NB4 (cell line): ENCODE measurements around the gene CIB4.
"Not testable (repeated sequence)": the region's sequence is repeated elsewhere in the genome, so short reads cannot be mapped to it uniquely, and the experiment has no call there.

Source experiments
- DNase-seq: peaks from one replicate; pipeline ENCODE4 v3.0.0; 2010; ENCODE audit warnings: low read depth
- H3K4me3 ChIP-seq: one replicate; pipeline ENCODE4 v1.5.1; 2011; ENCODE audit warnings: mild to moderate bottlenecking, low read depth, low read length, moderate library complexity
- CTCF ChIP-seq: IDR thresholded peaks from one replicate; pipeline ENCODE4 v1.5.1; 2012; ENCODE audit warnings: low read depth, low read length
- MAX ChIP-seq: IDR thresholded peaks from 2 replicates; pipeline ENCODE4 v1.6.1; 2011; ENCODE audit warnings: low read depth, low read length
- MYC ChIP-seq: IDR thresholded peaks from 2 replicates; pipeline ENCODE4 v1.6.1; 2011; ENCODE audit warnings: low read depth, low read length
- POLR2A ChIP-seq: IDR thresholded peaks from 2 replicates; pipeline ENCODE4 v1.6.1; 2011; ENCODE audit warnings: mild to moderate bottlenecking; ENCODE audit not compliant: insufficient read length; ENCODE audit errors: extremely low read depth

The CIB4 gene

GRCh38 chr2:26660363-26660962 is 19.3 kb upstream of the CIB4 start:
- TF ChIP-seq MYC: no peak
- TF ChIP-seq POLR2A: no peak
- TF ChIP-seq MAX: no peak
- no peak for TF ChIP-seq CTCF
- no peak overlapping the region for H3K4me3 ChIP-seq
- no peak for DNase-seq

- no peak overlapping the region for H3K4me3 ChIP-seq
- TF ChIP-seq CTCF (no peak), POLR2A (no peak), MYC (no peak), MAX (no peak)
- no peak for DNase-seq
These were observed 17.7 kb upstream of the CIB4 start for GRCh38 chr2:26658691-26659346.

- DNase-seq: no peak
- TF ChIP-seq MYC (no peak), MAX (no peak), POLR2A (no peak), CTCF (no peak)
- H3K4me3 ChIP-seq: no peak overlapping the region
These were observed 16.1 kb upstream of the CIB4 start for GRCh38 chr2:26657265-26657664.

- TF ChIP-seq CTCF (no peak), MAX (no peak), MYC (no peak), POLR2A (no peak)
- H3K4me3 ChIP-seq: no peak overlapping the region
- no peak for DNase-seq
These were observed 14.5 kb upstream of the CIB4 start for GRCh38 chr2:26655611-26656195.

GRCh38 chr2:26655120-26655519 is 14.0 kb upstream of the CIB4 start:
- DNase-seq, H3K4me3 ChIP-seq: not testable (repeated sequence)

- H3K4me3 ChIP-seq: no peak overlapping the region
- DNase-seq: no peak
- TF ChIP-seq POLR2A (no peak), CTCF (no peak), MAX (no peak), MYC (no peak)
These were observed 12.8 kb upstream of the CIB4 start for GRCh38 chr2:26654061-26654340.
